ENCODE results near the gene PPP2R5C.

The PPP2R5C gene

GRCh38 chr14:101884934-101885576, 123.5 kb downstream of the PPP2R5C start:
- H3K4me2 ChIP-seq (ENCODE audit: low read length) = no peak overlapping the region
- H3K79me2 ChIP-seq (ENCODE audit: control insufficient read depth, low read length) = peaks cover 25% of the 10 kb centered on the region
- no peaks in the 10 kb centered on the region for H4K20me1 ChIP-seq (ENCODE audit: control insufficient read depth, insufficient read depth, low read depth, low read length)
- no peaks in the 10 kb centered on the region for H3K27me3 ChIP-seq (ENCODE audit: control insufficient read depth, low read length)
- no peaks in the 10 kb centered on the region for H3K9me3 ChIP-seq (ENCODE audit: control insufficient read depth, insufficient read depth, low read length)
- H3K27ac ChIP-seq (ENCODE audit: low read depth, low read length) = no peak overlapping the region
- TF ChIP-seq EZH2phosphoT487 (IDR thresholded peaks at IDR 0.05; ENCODE audit: borderline replicate concordance, low read length) (no peak), CTCF (IDR thresholded peaks at IDR 0.05; ENCODE audit: low read depth, low read length, poor library complexity, severe bottlenecking) (no peak)
- no peak overlapping the region for H3K4me3 ChIP-seq (ENCODE audit: low read length)
- H3F3A ChIP-seq (ENCODE audit: control insufficient read depth, insufficient read depth) = peaks cover 5% of the 10 kb centered on the region; the same call in 1 of the 2 replicates
- H3K36me3 ChIP-seq (ENCODE audit: control insufficient read depth, low read length) = peaks cover 84% of the 10 kb centered on the region
- H3K4me1 ChIP-seq (ENCODE audit: control insufficient read depth, low read length) = no peaks in the 10 kb centered on the region
- no peaks in the 10 kb centered on the region for H3K9me2 ChIP-seq (replicated peaks; ENCODE audit: control insufficient read depth, low read length)

- Histone ChIP-seq H3K4me1 (ENCODE audit: control insufficient read depth, low read length) (no peaks in the 10 kb centered on the region), H4K20me1 (ENCODE audit: control insufficient read depth, insufficient read depth, low read depth, low read length) (no peaks in the 10 kb centered on the region), H3K9me3 (ENCODE audit: control insufficient read depth, insufficient read depth, low read length) (no peaks in the 10 kb centered on the region), H3K36me3 (ENCODE audit: control insufficient read depth, low read length) (peaks cover 87% of the 10 kb centered on the region), H3K27me3 (ENCODE audit: control insufficient read depth, low read length) (no peaks in the 10 kb centered on the region), H3F3A (ENCODE audit: control insufficient read depth, insufficient read depth) (peaks cover 5% of the 10 kb centered on the region; the same call in 1 of the 2 replicates), H3K79me2 (ENCODE audit: control insufficient read depth, low read length) (peaks cover 7% of the 10 kb centered on the region; the same call in 1 of the 2 replicates), H3K27ac (ENCODE audit: low read depth, low read length) (no peak overlapping the region), H3K4me3 (ENCODE audit: low read length) (no peak overlapping the region), H3K9me2 (replicated peaks; ENCODE audit: control insufficient read depth, low read length) (no peaks in the 10 kb centered on the region), H3K4me2 (ENCODE audit: low read length) (no peak overlapping the region)
- TF ChIP-seq EZH2phosphoT487 (IDR thresholded peaks at IDR 0.05; ENCODE audit: borderline replicate concordance, low read length) (no peak), CTCF (IDR thresholded peaks at IDR 0.05; ENCODE audit: low read depth, low read length, poor library complexity, severe bottlenecking) (no peak)
These were observed 125.7 kb downstream of the PPP2R5C start for GRCh38 chr14:101887219-101887618.

- no peaks in the 10 kb centered on the region for H3K79me2 ChIP-seq (ENCODE audit: control insufficient read depth, low read length)
- H3K36me3 ChIP-seq (ENCODE audit: control insufficient read depth, low read length) = peaks cover 86% of the 10 kb centered on the region
- H3K9me2 ChIP-seq (replicated peaks; ENCODE audit: control insufficient read depth, low read length) = no peaks in the 10 kb centered on the region
- H3K9me3 ChIP-seq (ENCODE audit: control insufficient read depth, insufficient read depth, low read length) = no peaks in the 10 kb centered on the region
- no peak overlapping the region for H3K27ac ChIP-seq (ENCODE audit: low read depth, low read length)
- peaks cover 5% of the 10 kb centered on the region; the same call in 1 of the 2 replicates for H3F3A ChIP-seq (ENCODE audit: control insufficient read depth, insufficient read depth)
- H4K20me1 ChIP-seq (ENCODE audit: control insufficient read depth, insufficient read depth, low read depth, low read length) = no peaks in the 10 kb centered on the region
- no peaks in the 10 kb centered on the region for H3K27me3 ChIP-seq (ENCODE audit: control insufficient read depth, low read length)
- no peak overlapping the region for H3K4me2 ChIP-seq (ENCODE audit: low read length)
- H3K4me1 ChIP-seq (ENCODE audit: control insufficient read depth, low read length) = no peaks in the 10 kb centered on the region
- no peak overlapping the region for H3K4me3 ChIP-seq (ENCODE audit: low read length)
- TF ChIP-seq EZH2phosphoT487 (IDR thresholded peaks at IDR 0.05; ENCODE audit: borderline replicate concordance, low read length) (no peak), CTCF (IDR thresholded peaks at IDR 0.05; ENCODE audit: low read depth, low read length, poor library complexity, severe bottlenecking) (no peak)
These were observed 126.7 kb downstream of the PPP2R5C start for GRCh38 chr14:101888182-101888581.

All from DOHH2 (cell line).